ENCODE data around the gene VPS16. TPM values are rescaled to one million over a fixed set of nuclear protein-coding genes. Genes with fewer than 3 reads are reported as not detected.

VPS16 gene
- total RNA-seq, 4 donors from 2014 or later = 24.0 to 34.0 (median 27.7) TPM

DNA sequence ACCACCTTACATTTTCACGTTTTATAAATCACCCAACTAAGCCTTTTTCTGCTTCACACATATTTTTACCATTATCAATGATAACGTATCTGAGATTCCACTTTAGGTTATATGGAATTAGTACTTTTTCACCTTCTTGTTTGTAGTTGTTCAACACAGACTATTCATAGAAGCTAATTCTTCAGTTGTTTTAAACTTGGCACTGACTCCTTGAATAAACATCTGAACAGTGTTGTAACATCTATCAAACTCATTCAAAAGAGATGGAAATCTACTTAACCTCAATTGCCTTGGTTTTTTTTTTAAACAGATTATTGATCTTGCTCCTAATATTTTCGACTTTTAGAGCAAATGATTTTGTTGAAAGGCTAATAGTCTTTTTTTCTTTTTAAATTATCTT is 67.0 kb downstream of the VPS16 start:
- DNase-seq (ENCODE audit: low spot score) = no peak
- no peak for ATAC-seq (ENCODE audit: low FRiP score)
- TF ChIP-seq, protein P1, sequence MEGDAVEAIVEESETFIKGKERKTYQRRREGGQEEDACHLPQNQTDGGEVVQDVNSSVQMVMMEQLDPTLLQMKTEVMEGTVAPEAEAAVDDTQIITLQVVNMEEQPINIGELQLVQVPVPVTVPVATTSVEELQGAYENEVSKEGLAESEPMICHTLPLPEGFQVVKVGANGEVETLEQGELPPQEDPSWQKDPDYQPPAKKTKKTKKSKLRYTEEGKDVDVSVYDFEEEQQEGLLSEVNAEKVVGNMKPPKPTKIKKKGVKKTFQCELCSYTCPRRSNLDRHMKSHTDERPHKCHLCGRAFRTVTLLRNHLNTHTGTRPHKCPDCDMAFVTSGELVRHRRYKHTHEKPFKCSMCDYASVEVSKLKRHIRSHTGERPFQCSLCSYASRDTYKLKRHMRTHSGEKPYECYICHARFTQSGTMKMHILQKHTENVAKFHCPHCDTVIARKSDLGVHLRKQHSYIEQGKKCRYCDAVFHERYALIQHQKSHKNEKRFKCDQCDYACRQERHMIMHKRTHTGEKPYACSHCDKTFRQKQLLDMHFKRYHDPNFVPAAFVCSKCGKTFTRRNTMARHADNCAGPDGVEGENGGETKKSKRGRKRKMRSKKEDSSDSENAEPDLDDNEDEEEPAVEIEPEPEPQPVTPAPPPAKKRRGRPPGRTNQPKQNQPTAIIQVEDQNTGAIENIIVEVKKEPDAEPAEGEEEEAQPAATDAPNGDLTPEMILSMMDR (IDR thresholded peaks at IDR 0.05) = no peak

GRCh38 chr20:2909953-2910352 is 69.4 kb downstream of the VPS16 start:
- ATAC-seq (ENCODE audit: low FRiP score) = no peak
- DNase-seq (ENCODE audit: low spot score) = no peak
- TF ChIP-seq, protein P1 (IDR thresholded peaks at IDR 0.05) = no peak

GRCh38 chr20:2911200-2911599 is 70.7 kb downstream of the VPS16 start:
- TF ChIP-seq, protein P1 (IDR thresholded peaks at IDR 0.05) = no peak
- DNase-seq (ENCODE audit: low spot score) (no peak), ATAC-seq (ENCODE audit: low FRiP score) (no peak)

DNA sequence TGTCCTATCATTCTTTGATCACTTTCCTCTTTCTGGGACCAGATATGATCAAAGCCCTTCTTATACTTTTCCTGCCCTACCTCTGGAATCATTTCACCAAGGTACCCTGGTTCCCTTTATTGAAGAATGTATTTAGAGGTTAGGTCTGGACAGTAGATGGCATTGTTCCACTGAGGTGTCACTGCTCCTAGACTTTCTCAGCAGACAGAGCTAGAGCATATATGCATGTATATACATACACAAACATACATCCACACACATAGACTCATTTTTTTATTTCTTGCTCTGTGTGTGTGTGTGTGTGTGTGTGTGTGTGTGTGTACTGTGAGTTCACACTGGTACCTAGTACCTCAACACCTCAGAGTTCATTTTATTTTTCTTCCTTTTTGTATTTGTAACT is 73.6 kb downstream of the VPS16 start:
- TF ChIP-seq, protein P1 (IDR thresholded peaks at IDR 0.05) = no peak
- no peak for DNase-seq (ENCODE audit: low spot score)

More for the DNA sequence above, 73.6 kb downstream of the VPS16 start:
- no peak for ATAC-seq (ENCODE audit: low FRiP score)

Other genes with a start within 250 kb of the VPS16 start
- 100 to 1,000 TPM in 2 of 4 donors, 10 to 100 TPM in 2; 77.3 to 463 (median 96.6) TPM for gene NOP56, start 188.1 kb upstream of the VPS16 start, total RNA-seq
- gene IDH3B, start 176.5 kb upstream of the VPS16 start, total RNA-seq = 100 to 1,000 TPM in 3 of 4 donors, 10 to 100 TPM in 1; 90.3 to 122 (median 103) TPM
- 1 to 10 TPM; 1.3 to 7.5 (median 5.4) TPM for gene EBF4, start 148.0 kb upstream of the VPS16 start, total RNA-seq
- gene CPXM1, start 40.1 kb upstream of the VPS16 start, total RNA-seq = 10 to 100 TPM; 22.1 to 74.1 (median 32.3) TPM
- 1 to 10 TPM in 2 of 4 donors, not detected in 2; 1.2 to 1.4 TPM for gene C20orf141, start 25.8 kb upstream of the VPS16 start, total RNA-seq
- gene TMEM239, start 24.4 kb upstream of the VPS16 start, total RNA-seq = not detected
- 10 to 100 TPM; 21.5 to 46.7 (median 33.3) TPM for gene PCED1A, start 90 bp upstream of the VPS16 start, total RNA-seq
- 10 to 100 TPM; 55.0 to 78.0 (median 68.2) TPM for gene PTPRA, start 32.7 kb downstream of the VPS16 start, total RNA-seq
- not detected for gene GNRH2, start 202.9 kb downstream of the VPS16 start, total RNA-seq
- 10 to 100 TPM; 35.5 to 43.2 (median 37.7) TPM for gene MRPS26, start 205.3 kb downstream of the VPS16 start, total RNA-seq
- gene OXT, start 230.9 kb downstream of the VPS16 start, total RNA-seq = not detected
- gene AVP, start 244.0 kb downstream of the VPS16 start, total RNA-seq = not detected